Effector memory CD8-positive, alpha-beta T cell (primary cell): ENCODE measurements around the gene ZBTB24.

Source experiments
- ATAC-seq: fragments of 150-1000 bp; cut with Tn5 transposase; replicated peaks from 2 replicates; pipeline ENCODE4 v1.10.0; 2021; ENCODE audit warnings: mild to moderate bottlenecking, moderate library complexity
- DNase-seq, 3 experiments: peaks; one replicate each; pipeline ENCODE4 v3.0.0; 2021
- H3K27ac Mint-ChIP-seq, 2 donors: one replicate each; pipeline ENCODE4 v1.8.0; 2022; ENCODE audit warnings: mild to moderate bottlenecking in 2 of 2, mixed read lengths in 2 of 2, moderate library complexity in 2 of 2
- H3K27me3 Mint-ChIP-seq, 2 donors: one replicate each; pipeline ENCODE4 v1.8.0; 2022; ENCODE audit warnings: mixed read lengths in 2 of 2
- H3K36me3 Mint-ChIP-seq: one replicate; pipeline ENCODE4 v1.8.0; 2022; ENCODE audit warnings: mild to moderate bottlenecking, moderate library complexity, mixed read lengths; ENCODE audit not compliant: insufficient read depth
- H3K4me1 Mint-ChIP-seq, 2 donors: one replicate each; pipeline ENCODE4 v1.8.0; 2022; ENCODE audit warnings: low read depth in 2 of 2, mixed read lengths in 2 of 2
- H3K4me3 Mint-ChIP-seq, 2 donors: one replicate each; pipeline ENCODE4 v1.8.0; 2022; ENCODE audit warnings: mild to moderate bottlenecking in 2 of 2, mixed read lengths in 2 of 2, moderate library complexity in 2 of 2
- H3K9me3 Mint-ChIP-seq, 2 donors: one replicate each; pipeline ENCODE4 v1.8.0; 2022; ENCODE audit warnings: mixed read lengths in 2 of 2

ZBTB24 gene

GRCh38 chr6:109511832-109512231 is 28.8 kb upstream of the ZBTB24 start:
- H3K4me3 Mint-ChIP-seq: no peak overlapping the region
- no peaks in the 10 kb centered on the region for H3K9me3 Mint-ChIP-seq
- no peak overlapping the region for H3K27ac Mint-ChIP-seq
- no peaks in the 10 kb centered on the region for H3K36me3 Mint-ChIP-seq
- no peaks in the 10 kb centered on the region for H3K27me3 Mint-ChIP-seq
- no peak for DNase-seq
- no peak for ATAC-seq
- H3K4me1 Mint-ChIP-seq: peaks cover 4 to 19% of the 10 kb centered on the region in 2 donors

GRCh38 chr6:109510358-109510757 is 27.3 kb upstream of the ZBTB24 start:
- Mint-ChIP-seq H3K27me3 (no peaks in the 10 kb centered on the region), H3K4me1 (peaks cover 3 to 7% of the 10 kb centered on the region in 2 donors), H3K27ac (peak overlapping the region in 1 of 2 donors; percentile 17), H3K36me3 (no peaks in the 10 kb centered on the region), H3K4me3 (no peak overlapping the region), H3K9me3 (no peaks in the 10 kb centered on the region)
- no peak for DNase-seq
- no peak for ATAC-seq

DNA sequence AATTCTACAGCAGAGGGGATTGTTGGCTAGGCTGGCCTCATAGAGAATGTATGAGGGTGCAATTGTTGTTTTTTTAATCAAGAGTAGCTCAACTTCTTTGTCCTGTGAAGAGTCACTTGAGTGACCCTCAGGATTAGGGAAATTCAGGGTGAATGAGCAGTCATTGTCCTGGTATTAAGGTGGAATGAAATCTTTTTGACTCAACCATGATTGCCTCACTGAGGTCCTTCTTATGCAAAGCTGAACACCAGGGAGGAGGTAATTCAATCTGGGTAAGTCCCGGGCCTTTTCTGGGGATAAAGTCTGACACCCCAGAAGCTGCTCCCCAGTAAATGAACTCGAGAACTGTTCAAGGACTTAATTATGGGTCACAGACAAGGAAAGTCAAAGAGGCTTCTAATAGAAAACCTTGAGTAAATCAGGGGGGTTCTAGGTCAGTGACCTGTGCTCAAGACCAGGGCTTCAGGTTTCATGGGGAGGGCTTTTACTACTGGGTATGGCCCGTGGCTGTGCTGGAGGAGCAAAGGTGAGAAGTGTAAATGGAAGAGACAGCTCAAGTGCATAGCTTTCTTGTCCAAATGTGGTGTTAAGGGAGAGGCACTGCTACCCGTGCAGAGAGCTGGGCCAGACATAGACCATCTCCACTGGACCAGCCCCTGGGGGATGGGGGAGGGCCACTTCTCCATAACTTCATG is 25.3 kb upstream of the ZBTB24 start:
- H3K27ac Mint-ChIP-seq: no peak overlapping the region
- no peaks in the 10 kb centered on the region for H3K9me3 Mint-ChIP-seq
- H3K4me1 Mint-ChIP-seq: no peaks in the 10 kb centered on the region
- ATAC-seq (no peak), DNase-seq (no peak)
- H3K4me3 Mint-ChIP-seq: no peak overlapping the region
- H3K36me3 Mint-ChIP-seq: no peaks in the 10 kb centered on the region
- peaks cover 0 to 6% of the 10 kb centered on the region in 2 donors for H3K27me3 Mint-ChIP-seq

- no peak overlapping the region for H3K27ac Mint-ChIP-seq
- no peak for ATAC-seq
These were observed 24.6 kb upstream of the ZBTB24 start for GRCh38 chr6:109507490-109508072.

GRCh38 chr6:109506841-109507240 is 23.8 kb upstream of the ZBTB24 start:
- no peak overlapping the region for H3K27ac Mint-ChIP-seq
- H3K36me3 Mint-ChIP-seq: no peaks in the 10 kb centered on the region
- ATAC-seq (no peak), DNase-seq (no peak)
- H3K9me3 Mint-ChIP-seq: no peaks in the 10 kb centered on the region
- no peaks in the 10 kb centered on the region for H3K4me1 Mint-ChIP-seq
- no peak overlapping the region for H3K4me3 Mint-ChIP-seq
- peaks cover 5 to 16% of the 10 kb centered on the region in 2 donors for H3K27me3 Mint-ChIP-seq

More at GRCh38 chr6:109507490-109508072, 24.6 kb upstream of the ZBTB24 start:
- Mint-ChIP-seq H3K27me3 (peaks cover 0 to 8% of the 10 kb centered on the region in 2 donors), H3K4me1 (no peaks in the 10 kb centered on the region), H3K9me3 (no peaks in the 10 kb centered on the region), H3K36me3 (no peaks in the 10 kb centered on the region), H3K4me3 (no peak overlapping the region)
- DNase-seq: no peak

DNA sequence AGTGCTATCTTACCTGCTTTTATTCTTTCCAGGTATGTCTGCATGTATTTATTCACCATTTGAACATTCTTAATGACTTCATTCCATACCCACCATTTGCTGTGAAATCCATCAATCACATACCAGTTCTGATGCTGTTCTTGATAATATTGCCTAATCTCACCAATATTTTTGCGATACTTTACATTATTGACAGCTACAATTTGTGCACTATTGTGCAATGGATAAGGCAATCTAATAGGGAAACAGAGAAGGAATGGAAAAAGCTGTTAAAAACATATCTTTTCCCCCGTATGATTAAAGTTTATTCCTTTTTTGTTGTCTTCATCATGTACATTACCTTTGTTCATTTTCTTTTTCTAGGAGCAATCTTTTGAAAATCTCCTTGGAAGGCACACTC is 23.3 kb upstream of the ZBTB24 start:
- no peaks in the 10 kb centered on the region for H3K4me1 Mint-ChIP-seq
- DNase-seq: no peak
- ATAC-seq: no peak
- peaks cover 7 to 21% of the 10 kb centered on the region in 2 donors for H3K27me3 Mint-ChIP-seq
- H3K4me3 Mint-ChIP-seq: no peak overlapping the region
- no peaks in the 10 kb centered on the region for H3K36me3 Mint-ChIP-seq
- H3K27ac Mint-ChIP-seq: peak overlapping the region in 1 of 2 donors; percentile 18
- H3K9me3 Mint-ChIP-seq: no peaks in the 10 kb centered on the region

DNA sequence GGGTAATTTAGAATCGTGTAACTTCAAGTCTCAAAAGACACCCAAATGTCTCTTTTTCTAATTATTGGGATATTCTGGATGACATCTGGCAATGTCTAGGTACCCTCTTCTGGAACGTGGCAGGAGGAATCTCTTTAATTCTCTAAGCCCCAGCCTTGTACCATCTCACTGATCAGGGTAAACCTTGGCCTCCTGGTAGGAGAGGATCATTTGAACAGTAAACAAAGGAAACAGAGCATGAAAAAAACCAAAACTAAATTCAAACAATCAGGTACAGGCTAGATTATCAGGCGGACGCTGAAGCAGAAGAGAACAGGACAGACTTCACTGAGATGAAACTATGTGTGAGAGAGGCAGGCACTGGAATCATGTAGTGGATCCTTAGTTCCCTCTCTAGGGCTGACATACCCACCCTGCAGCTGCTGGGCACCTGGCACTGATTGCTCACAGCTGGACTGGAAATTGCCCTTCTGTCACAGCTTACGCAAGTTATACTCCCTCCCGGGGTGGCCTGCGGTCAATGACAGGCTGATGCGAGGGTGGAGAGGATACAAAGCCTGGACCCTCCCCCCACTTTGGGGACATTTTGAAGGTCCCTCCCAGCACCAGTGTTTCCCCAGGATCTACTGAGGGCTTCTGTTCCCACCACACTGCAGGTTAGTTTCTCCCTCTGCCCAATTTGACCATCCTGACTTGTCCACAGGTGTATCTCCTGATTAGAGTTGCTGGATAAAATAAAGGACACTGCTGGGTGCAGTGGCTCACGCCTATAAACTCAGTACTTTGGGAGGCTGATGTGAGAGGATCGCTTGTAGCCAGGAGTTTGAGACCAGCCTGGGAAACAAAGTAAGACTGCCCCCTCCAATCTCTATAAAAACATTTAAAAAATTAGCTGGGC is 20.6 kb upstream of the ZBTB24 start:
- Mint-ChIP-seq H3K4me1 (no peaks in the 10 kb centered on the region), H3K9me3 (no peaks in the 10 kb centered on the region), H3K4me3 (no peak overlapping the region), H3K27ac (no peak overlapping the region), H3K36me3 (no peaks in the 10 kb centered on the region), H3K27me3 (peaks cover 7 to 21% of the 10 kb centered on the region in 2 donors)
- no peak for ATAC-seq
- DNase-seq: no peak

DNA sequence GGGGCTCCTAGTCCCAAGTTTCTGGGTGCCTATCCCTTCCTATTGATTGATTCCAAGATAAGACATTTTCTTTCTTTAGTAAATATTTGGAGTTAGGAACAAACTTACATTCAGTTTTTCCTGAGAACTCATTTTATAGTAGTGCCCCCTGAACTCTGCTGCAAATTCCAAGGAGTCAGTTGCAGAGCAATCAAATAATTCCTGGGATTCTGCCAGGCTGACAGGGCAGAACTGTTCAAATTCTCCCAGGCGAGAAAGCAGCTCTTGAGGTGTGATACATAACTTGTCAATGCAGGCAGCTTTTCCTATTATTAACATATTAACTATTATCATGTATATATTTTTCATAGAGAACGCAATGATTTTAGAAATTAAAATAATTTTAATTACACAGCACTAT is 15.9 kb upstream of the ZBTB24 start:
- Mint-ChIP-seq H3K27me3 (peaks cover 7 to 30% of the 10 kb centered on the region in 2 donors), H3K9me3 (no peaks in the 10 kb centered on the region), H3K4me1 (peaks cover 0 to 1% of the 10 kb centered on the region in 2 donors), H3K27ac (no peak overlapping the region), H3K4me3 (no peak overlapping the region), H3K36me3 (no peaks in the 10 kb centered on the region)
- ATAC-seq (no peak), DNase-seq (no peak)

DNA sequence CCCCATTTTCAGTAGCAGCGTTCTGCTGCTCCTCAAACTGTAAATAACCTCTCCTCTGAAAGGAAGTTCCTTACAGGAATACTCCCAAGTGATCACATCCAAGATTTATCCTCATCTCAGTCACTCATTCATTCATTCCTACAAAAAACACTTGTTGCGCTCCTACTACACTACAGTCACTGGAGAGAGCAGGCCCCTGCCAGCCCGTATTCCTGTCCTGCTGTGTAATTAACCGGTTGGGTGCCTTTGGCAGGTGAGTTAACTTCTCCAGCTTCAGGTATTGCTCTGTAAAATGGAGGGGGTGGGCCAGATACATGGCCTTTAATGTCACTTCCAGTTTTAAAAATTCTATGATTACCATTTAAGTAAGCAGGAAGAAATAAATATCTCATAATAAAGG is 15.0 kb upstream of the ZBTB24 start:
- H3K4me3 Mint-ChIP-seq: no peak overlapping the region
- H3K27me3 Mint-ChIP-seq: peaks cover 7 to 22% of the 10 kb centered on the region in 2 donors
- no peak for ATAC-seq
- DNase-seq: no peak
- no peak overlapping the region for H3K27ac Mint-ChIP-seq
- peaks cover 0 to 1% of the 10 kb centered on the region in 2 donors for H3K4me1 Mint-ChIP-seq
- no peaks in the 10 kb centered on the region for H3K9me3 Mint-ChIP-seq
- no peaks in the 10 kb centered on the region for H3K36me3 Mint-ChIP-seq

DNA sequence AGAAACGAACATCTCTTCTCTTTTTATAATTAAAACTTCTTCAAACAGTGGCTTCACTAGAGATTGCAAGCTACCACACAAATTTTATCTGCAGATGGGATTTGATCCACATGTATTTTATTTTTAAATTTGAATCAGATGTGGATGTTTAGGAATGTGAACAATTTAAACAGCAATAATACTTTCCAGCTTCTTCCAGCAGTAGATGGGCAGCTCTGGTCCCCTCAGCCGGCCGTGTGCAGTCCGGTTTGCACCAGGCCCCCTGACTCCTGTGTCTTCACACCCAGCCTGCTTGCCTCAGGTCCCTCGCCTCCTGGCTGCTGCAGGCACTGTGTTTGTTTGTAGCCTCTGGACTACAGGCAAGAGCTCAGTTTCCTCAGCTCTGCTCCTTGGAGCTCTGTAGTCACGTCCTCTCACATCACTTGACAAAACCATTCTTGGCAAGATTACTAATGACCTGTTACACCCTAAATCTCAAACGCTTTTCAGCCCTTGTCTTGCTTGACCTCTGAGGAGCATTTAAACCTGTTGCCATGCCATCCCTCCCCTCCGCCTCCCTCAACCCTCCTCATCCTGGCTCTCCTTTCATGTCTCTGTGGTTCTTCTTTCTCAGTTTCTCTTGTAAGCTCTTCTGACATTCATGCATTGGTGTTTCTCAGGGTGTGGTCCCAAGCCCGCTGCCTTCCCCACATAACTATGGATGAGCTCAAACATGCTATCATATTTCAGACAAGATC is 13.2 kb upstream of the ZBTB24 start:
- Mint-ChIP-seq H3K27ac (no peak overlapping the region), H3K27me3 (peaks cover 0 to 9% of the 10 kb centered on the region in 2 donors), H3K4me1 (peaks cover 8 to 10% of the 10 kb centered on the region in 2 donors), H3K4me3 (no peak overlapping the region), H3K36me3 (no peaks in the 10 kb centered on the region), H3K9me3 (no peaks in the 10 kb centered on the region)
- ATAC-seq: no peak
- no peak for DNase-seq

DNA sequence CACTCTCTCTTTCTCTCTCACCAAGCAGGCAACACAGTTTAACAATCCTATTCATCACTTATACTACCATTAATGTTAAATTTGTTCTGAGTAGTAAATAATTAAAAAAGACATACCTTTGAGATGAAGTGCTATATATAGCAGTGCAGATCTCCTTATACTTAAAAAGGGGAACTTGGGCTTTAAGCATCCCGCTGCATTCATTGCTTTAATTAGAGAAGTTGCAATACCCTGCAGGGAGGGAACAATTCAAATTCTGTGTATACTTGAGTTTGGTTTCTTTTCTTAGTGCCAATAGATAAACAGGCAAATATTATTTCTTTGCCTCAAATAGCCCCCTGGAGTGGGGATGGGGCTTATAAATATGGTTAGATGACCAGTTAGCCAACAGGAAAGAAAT is 10.8 kb upstream of the ZBTB24 start:
- DNase-seq (no peak), ATAC-seq (no peak)
- peaks cover 0 to 9% of the 10 kb centered on the region in 2 donors for H3K27me3 Mint-ChIP-seq
- H3K9me3 Mint-ChIP-seq: no peaks in the 10 kb centered on the region
- H3K27ac Mint-ChIP-seq: no peak overlapping the region
- H3K4me1 Mint-ChIP-seq: peaks cover 14 to 17% of the 10 kb centered on the region in 2 donors
- no peak overlapping the region for H3K4me3 Mint-ChIP-seq
- no peaks in the 10 kb centered on the region for H3K36me3 Mint-ChIP-seq

DNA sequence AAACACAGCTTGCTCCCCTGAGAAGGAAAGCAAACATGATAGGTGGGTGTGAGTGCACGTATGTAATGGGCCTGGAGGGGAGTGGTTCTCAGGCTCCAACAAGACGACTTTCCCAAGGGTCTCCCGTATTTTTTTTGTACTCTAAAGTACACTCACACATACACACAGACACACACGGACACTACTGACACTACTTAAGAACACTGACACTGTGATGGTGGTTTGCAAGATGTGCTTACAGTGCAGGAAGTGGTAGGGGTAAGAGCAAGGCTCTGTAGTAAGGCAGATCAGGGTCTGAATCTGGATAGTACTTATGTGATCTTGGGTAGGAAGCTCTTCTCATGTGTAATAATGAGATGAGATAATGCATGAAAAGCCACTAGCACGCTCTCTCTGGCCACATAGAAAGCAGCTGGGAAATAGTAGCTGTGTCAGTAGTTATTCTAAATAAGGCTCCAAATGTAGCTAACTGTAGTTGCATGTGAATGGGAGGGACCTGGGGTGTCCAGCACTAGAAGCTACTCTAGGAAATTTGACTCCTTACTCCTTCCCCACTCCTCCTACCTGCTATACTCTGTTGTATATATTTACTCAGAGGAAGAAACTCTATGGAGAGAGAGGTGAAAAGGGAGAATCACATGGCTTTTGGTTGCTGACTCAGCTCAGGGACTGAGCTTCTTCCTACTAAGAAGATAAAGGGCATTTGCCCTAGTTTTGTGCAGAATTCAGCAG is 8.4 kb upstream of the ZBTB24 start:
- H3K36me3 Mint-ChIP-seq: no peaks in the 10 kb centered on the region
- H3K4me1 Mint-ChIP-seq: peaks cover 14 to 16% of the 10 kb centered on the region in 2 donors
- DNase-seq (peak in 2 of 3 experiments; percentile 4 to 23), ATAC-seq (peak; percentile 98)
- peak overlapping the region; percentile 54 to 59 for H3K27ac Mint-ChIP-seq
- peaks cover 0 to 2% of the 10 kb centered on the region in 2 donors for H3K27me3 Mint-ChIP-seq
- H3K9me3 Mint-ChIP-seq: no peaks in the 10 kb centered on the region
- H3K4me3 Mint-ChIP-seq: peak overlapping the region; percentile 3 to 43
